HG02610 (cell line): ENCODE results near the gene METTL23.
"Not testable (repeated sequence)": the region's sequence is repeated elsewhere in the genome, so short reads cannot be mapped to it uniquely, and the experiment has no call there.

Source experiments
- ATAC-seq: cut with Tn5 transposase; IDR thresholded peaks from one replicate; pipeline ENCODE4 v1.9.1; 2021; ENCODE audit warnings: mild to moderate bottlenecking, moderate library complexity; ENCODE audit not compliant: unreplicated experiment

Gene METTL23

DNA sequence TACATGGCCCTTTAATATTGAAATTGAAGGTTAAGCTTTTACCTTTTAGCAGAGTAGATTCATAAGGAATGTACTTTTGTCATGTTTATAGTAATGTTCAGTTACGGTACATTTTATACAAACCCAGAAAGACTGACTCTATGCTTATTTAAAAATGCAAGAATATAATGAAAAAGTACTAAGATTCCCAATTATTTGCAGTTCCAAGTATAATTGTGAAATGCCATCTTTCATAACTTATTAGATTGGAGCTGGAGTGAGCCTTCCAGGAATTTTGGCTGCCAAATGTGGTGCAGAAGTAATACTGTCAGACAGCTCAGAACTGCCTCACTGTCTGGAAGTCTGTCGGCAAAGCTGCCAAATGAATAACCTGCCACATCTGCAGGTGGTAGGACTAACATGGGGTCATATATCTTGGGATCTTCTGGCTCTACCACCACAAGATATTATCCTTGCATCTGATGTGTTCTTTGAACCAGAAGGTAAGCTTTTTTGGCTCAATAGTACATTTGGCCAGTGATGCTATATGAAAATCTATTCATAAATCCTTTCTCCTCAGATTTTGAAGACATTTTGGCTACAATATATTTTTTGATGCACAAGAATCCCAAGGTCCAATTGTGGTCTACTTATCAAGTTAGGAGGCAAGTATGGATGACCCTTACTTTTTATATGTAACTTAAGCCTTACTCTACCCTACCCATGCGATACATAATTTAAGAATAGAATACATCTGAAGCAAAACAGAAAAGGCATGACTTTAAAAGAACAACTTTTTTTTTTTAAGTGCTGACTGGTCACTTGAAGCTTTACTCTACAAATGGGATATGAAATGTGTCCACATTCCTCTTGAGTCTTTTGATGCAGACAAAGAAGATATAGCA lies 6.3 kb downstream of the METTL23 start:
- ATAC-seq, result no peak

DNA sequence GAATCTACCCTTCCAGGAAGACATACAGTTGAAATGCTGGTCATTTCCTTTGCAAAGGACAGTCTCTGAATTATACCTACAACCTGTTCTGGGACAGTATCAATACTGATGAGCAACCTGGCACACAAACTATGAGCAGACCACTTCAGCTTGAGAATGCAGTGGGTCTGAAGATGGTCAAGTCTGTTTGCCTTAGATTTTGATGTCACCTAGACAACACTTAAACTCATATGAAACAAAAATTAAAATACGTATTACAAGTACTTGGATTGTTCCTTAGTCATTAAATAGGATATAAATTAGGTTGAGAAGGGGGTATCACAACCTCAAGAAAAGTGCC lies 6.9 kb downstream of the METTL23 start:
- no peak for ATAC-seq

DNA sequence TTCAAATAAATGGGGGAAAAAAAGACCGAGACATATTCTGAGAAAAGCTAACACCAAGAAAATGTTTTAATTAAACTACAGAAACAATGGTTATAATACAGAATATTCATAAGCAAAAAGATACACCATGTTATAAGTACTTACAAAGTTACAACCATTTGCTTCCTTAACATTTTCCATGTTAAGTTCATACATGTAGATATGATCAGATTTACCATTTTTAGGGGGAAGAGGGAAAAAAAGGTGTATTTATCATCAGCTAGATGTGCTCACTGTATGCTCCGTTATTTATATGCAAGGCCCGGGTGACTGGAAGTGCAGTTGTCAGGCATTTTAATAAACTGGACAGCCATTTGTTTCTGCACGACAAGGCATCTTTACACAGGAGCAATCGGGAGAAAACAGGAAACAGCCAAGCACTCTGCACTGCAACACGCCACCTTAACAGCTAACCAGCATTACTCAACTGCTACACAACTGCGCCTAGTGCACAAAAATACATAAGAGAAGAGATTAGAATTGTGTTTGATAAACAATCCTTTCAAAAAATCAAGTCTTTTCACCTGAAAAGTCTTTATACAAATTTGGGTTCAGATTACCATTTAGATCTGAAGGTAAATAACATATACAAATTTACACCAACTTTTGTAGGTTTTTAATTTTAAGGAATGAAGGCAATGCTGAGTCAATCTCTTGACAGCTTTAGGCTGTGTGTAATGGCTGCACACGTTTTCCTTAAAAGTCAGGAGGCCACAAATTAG lies 7.6 kb downstream of the METTL23 start:
- ATAC-seq, result no peak

DNA sequence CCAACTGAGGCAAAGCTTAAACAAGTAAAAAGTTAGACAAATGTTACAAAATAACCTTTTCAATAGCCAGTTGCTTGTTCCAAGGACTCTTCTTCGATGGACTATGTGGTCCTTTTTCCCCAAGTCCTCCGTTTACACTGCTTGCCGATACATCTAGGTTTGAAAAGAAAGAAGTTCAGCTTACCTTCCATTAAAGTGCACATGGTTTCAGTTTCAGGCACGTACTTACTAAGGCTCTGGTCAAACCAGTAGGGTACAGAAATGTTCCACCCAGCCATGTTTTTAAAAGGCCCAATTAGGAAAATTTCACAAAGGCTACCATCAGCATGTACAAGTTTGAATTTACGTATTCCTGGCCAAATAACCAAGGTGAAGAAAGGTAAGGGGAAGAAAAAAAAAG lies 8.4 kb downstream of the METTL23 start:
- ATAC-seq, result no peak

DNA sequence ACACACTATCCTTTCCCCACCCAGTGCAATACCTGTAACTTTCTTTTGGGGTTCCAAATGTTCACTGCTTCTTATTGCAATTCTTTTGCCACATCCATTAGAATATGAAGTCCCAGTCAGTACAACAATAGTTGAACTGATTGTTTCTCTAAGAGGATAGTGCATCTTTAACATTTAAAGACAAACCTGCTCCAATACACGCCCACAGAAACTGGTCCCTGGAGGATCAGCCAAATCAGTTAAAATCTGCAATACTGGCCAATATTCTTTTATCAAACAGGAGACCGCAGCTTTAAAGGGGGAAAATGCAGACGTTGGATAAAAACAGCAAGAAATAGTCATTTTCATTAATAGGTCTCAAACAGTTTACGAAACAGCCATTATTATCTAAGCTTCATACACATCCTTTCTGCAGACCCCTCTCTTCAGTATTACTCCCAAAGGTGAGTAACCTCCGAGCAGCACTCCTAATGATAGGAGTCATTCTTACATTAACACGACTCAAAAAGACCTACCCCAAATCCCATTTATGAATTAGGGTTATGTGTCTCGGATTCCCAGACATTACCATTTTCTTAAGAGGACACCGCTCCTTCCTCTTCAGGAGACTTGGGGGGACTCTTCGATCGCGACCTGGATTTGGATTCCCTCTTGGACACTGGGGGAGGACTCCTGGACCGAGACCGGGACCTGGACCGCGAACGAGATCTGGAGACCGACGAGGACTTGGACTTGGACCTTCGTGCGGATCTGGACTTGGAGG lies 9.1 kb downstream of the METTL23 start:
- no peak for ATAC-seq

DNA sequence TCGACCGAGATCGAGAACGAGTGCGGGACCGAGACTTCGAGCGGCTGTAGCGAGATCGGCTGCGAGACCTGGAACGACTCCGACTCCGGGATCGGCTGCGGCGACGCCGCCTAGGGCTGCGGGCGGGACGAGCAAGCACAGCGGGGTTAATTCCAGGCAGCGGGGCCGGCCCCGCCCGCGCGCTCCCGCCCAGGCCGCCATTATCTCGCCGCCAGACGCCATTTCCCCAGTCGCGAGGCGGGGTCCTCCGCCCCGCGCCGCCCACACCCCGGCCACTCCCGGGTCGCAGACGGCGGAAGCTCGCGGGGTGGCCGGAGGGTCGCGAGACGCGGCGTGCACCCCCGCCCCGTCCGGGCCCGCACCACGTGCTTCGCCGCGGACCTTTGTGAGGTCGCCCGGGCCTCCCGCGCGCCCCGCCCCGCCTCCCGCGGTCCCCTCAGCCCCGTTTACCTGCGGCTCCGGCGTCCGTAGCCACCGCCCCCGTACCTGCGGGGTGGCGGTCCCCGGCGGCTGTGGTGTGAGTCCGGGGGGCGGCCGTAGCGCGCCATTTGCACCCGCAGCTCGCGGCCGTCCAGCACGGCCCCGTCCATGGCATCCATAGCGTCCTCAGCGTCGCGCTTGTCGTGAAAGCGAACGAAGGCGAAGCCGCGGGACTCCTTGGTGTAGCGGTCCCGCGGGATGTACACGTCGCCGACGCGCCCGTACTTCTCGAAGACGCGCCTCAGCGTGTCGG lies 9.9 kb downstream of the METTL23 start:
- ATAC-seq, result peak; percentile 19

DNA sequence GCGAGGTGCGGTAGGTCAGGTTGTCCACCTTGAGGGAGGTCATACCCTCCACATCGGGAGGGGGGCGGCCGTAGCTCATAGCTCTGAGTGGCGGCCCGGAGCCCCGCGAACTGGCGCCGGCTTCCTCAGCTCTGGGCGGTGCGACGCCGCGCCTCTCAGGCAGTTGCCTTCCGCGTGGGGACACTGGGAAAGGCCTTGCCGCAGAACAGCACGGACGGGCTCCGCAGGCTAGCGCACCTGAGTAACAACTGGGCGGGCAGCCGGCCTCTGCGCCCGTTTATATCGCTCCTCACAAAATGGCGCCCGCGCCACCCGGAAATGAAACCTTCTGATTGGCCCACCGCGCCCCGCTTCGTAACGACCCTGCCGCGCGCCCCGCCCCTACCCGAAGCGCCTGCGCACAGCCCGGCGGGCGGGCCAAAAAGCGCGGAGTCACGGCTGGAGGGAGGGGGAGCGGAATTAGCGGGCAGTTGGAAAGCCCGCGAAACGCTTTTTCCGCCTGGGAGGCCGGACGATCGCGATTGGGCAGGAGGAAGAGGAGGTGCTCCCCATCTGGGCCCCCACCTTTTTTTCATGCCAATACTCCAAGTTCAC lies 10.5 kb downstream of the METTL23 start, which contains the start of gene SRSF2:
SRSF2 (minus strand) TSS at position 250 of the 594 bp plus-strand sequence; CDS start at position 79, 171 bp downstream.
- peak; percentile 62 for ATAC-seq

DNA sequence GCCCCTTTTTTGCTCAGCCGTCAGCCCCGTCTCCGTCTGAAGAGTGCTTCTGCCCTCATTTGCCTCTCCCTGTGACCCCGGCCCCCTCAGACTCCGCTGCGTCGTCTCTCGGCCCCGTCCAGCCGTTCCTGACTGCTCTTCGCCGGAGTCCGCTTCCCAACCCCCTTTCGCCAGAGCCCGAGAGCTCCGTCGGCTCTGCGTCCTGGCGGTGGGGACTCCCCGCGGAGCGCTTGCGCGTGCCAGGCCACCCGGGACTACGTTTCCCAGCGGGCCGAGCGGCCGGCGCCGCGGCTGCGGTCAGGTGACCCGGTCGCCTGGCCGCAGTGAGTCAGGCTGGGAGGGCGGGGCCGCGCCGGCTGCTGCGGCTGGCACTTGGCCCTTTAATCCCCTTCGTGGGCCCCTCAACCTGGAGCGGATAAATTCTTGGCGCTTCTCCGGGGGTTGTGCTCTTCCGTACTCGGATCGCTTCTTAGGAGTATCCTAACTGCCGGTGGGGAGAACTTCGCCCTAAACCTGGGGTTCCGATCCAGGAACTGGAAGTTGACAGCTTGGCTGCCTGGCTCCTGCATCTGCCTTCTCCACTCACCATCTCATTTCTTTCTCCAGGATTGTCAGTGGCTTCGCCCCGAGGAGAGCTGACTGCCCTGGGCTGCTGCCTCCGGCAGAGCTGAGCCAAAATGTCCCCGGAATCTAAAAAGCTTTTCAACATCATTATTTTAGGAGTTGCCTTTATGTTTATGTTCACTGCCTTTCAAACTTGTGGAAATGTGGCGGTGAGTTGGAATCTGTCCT lies 11.2 kb downstream of the METTL23 start, which contains the start of gene MFSD11:
MFSD11 (plus strand) TSS at position 444 of the 792 bp plus-strand sequence; CDS start at position 678, 234 bp downstream.
- ATAC-seq, result peak; percentile 67

DNA sequence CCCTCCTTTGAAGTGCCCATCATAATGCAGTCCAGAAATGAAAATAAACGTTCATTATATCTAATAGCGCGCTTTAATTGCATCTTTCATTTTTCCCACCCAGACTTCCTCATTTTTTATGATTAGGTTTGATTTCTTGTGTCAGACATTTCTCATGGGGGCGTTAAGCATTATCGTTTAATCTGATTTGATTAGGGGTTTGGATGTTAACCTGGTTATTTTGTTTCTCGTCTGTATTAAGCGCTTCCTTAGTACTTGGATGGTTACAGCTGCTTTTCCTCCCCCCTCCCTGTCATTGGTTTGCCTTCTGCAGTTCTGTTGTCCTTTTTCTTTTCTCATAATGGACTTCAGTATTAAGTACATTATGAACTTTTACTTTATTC lies 11.8 kb downstream of the METTL23 start:
- ATAC-seq, result no peak

DNA sequence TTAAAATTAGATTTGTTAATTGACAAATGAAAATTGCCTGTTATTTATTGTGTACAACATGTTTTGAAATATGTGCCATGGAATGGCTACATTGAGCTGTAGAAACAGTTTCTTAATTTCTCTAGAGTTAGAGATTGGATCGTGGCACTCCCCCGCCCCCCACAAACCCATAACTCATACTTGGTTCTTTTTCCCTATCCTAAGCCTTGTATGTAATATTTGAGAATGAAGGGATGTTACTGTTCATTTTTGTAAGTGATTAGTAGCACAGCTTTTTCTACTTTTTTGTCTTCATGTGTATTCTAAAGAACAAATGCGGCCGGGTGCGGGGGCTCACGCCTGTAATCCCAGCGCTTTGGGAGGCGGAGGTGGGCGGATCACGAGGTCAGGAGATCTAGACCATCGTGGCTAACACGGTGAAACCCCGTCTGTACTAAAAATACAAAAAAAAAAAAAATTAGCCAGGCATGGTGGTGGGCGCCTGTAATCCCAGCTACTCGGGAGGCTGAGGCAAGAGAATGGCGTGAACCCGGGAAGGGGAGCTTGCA lies 13.0 kb downstream of the METTL23 start:
- not testable (repeated sequence) for ATAC-seq

DNA sequence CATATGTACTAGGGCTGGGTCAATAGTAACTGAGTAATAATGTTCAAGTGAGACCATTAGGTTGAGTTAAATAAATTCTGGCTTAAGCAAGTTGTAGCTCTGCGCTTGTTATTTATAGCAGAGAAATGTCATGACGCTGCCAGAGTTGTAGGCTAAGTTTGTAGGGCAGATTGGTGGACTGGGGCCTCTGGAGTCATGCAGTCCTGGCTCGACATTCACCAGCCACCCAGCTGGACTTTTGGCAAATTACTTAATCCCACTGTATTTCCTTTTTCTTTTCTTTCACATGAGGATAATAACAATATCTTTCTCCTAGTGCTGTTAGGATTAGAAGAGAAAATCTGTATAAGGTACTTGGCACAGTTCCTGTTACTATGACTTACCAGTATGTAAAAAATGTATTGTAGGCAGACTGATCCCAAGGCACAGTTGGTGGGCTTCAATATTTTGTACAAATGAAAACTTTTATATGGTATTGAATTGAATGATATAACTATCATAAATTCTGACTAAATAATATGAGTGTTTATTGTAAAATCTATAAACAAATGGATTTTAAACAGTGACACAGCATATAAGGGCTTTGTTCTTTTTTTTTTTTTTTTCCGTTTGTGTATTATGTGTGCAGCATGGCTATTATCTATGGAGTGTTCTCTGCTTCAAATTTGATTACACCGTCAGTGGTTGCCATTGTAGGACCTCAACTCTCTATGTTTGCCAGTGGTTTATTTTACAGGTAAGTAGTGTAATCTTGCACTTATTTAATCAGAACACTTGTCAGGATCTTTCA lies 13.9 kb downstream of the METTL23 start:
- ATAC-seq, result no peak

DNA sequence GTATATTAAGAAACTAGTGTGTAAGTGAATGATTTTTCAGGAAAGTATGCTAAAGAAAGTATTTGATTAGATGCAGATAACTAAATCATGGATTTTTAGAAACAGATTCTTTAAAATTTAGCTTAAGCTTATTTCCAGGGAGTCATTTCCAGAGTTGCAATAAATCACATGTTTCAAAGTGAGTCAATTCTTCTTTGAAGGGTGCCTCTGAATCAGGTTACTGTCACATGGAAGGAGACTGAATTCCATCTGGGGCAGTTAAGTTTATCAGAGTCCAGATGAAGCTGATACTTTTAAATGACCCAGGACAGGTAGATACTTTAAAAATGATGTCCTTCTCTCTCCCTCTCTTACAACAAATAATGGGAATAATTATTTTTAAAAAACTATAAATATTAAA lies 16.3 kb downstream of the METTL23 start:
- no peak for ATAC-seq

DNA sequence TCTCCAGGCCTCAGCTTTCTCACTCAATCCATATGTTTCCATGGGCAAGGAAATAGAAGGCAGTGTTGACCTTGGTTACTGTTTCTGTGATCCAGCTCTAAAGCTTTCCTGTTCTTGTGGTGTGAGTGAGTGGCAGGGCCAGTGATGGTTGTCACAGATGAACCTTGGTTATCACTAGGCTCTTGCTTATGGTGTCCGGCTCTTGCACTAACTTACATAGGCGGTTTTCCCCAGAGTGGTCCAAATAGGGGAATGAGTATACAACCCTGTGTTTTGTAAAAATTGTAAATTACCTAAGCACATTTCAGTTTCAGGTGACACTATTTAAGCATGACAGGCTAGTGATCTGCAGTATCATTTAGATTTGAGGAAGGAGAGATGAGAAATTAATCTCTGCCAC lies 18.1 kb downstream of the METTL23 start:
- no peak for ATAC-seq

DNA sequence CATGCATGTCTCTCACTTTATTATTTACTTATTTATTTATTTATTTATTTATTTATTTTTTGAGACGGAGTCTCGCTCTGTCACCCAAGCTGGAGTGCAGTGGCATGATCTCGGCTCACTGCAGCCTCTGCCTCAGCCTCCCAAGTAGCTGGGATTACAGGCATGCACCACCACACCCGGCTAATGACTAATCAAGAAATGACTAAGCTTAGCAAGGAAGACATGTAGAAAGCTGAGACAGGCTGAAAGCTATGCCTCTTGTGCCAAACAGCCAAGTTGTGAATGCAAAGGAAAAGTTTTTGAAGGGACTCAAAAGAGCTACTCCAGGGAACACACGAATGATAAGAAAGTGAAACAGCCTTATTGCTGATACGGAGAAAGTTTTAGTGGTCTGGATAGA lies 19.1 kb downstream of the METTL23 start:
- ATAC-seq, result not testable (repeated sequence)

DNA sequence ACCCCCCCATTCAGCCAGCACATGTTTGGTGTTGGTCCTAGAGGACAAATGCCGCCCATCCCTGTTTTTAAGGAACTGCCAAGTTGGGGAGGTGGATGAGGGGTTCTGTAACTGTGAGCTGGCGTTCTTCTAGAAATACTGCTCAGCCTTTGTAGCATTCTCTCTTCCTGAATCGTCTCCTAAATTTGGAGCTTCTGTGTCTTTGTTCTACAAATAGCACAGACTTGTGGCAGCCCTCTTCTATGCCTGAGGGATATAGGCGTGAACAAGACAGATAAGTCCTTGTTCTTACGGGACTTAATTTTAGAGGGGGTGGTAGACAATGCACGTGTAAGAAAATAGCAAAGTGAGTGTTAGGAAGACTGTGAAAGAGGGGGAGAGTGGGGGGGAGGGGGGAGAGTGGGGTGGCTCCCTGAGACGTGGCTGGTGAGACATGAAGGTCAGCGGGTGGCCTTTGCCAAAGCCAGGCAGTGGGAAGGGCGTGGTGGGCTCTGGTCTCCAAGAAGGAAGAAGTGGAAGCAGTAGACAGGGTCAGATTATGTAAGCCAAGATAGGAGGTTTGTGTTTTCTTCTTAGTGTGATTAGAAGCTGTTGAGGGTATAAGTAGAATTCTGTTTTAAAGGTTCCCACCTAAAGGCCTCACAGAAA lies 21.2 kb downstream of the METTL23 start:
- ATAC-seq, result no peak

DNA sequence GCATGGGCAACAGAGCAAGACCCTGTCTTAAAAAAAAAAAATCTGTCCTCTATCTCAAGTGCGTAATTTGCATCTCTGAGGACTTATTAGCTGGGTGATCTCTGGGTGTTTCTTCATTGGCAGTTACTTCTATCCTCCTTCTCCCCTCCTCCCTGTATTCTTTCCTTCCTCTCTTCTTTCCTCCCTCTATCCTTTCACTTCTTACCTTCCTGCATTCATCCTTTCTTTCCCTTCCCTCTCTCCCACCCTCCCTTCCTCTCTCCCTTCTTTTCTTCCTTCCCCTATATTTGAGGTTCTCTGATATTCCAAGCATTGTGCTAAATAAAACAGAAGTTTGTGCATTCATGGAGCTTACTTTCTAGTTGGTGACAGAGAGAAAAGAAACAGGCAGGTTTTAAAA lies 22.0 kb downstream of the METTL23 start:
- no peak for ATAC-seq

DNA sequence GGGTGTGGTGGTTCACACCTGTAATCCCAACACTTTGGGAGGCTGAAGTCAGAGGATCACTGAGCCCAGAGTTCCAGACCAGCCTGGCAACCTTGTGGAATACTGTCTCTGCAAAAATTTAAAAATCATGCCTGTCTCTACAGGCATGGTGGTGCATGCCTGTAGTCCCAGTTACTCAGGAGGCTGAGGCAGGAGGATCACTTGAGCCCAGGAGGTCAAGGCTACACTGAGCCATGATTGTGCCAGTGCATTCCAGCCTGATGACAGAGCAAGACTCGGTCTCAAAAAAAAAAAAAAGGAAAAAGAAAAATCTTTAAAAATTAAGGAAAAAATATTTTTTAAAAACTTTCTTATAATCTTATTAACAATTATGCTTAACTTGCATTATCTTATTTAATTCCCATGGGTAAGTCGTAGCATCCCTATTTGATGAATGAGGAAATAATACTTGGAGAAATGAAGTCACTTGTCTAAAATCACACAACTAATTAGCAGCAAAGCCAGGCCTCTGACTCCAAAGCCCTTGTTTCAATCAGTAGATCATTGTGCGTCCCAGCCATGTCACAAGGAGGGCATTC lies 24.9 kb downstream of the METTL23 start:
- no peak for ATAC-seq
